ENCODE results near the gene GNAI1.

Gene GNAI1

DNA sequence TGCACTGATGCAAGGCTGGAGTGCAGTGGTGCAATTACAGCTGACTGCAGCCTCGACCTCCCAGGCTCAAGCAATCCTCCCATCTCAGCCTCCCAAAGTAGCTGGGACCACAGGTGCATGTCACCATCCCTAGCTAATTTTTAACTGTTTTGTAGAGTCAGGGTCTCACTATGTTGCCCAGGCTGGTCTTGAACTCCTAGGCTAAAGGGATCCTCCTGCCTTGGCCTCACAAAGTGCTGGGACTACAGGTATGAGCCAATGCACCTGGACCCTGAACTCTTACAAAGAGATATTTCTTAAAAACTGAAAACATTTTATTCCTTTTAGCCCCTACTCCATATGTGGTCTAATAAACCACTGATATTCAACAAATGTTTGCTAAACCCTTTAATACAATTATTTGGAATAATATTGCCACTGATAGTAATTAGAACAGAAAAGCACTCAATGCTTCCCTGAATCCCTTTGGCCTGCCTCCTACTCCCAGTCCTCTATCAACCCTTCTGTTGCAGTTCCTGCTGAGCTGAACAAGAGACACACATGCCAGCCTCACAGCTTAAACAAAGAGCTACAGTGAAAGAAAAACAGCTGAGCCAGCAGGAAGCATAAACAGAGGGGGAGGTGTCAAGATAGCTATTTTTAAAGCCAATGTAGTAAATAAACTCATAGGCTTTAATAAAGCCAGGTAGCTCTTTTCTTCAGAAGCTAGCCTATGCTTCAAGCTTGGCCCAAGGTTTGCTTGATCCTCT lies 7.0 kb upstream of the GNAI1 start:
- Histone ChIP-seq H3K27me3 (ENCODE audit: insufficient read depth, low read length, poor library complexity) (no peaks in the 10 kb centered on the region), H3K9me3 (ENCODE audit: insufficient read depth, low read length, severe bottlenecking) (no peaks in the 10 kb centered on the region), H3K27ac (ENCODE audit: low read length) (peak overlapping the region; percentile 20; the same call in 1 of the 2 replicates), H3K4me3 (ENCODE audit: low read depth in 1 of 2, low read length in 2 of 2) (no peak overlapping the region), H3K9ac (ENCODE audit: low read depth, low read length) (no peak overlapping the region), H3K79me2 (ENCODE audit: insufficient read depth, low read length) (no peaks in the 10 kb centered on the region), H2AFZ (ENCODE audit: low read depth, low read length) (no peak overlapping the region), H4K20me1 (ENCODE audit: insufficient read depth, low read length) (no peaks in the 10 kb centered on the region), H3K4me2 (ENCODE audit: insufficient read depth, low read length) (no peak overlapping the region), H3K4me1 (ENCODE audit: insufficient read depth, low read length) (peaks cover 11% of the 10 kb centered on the region; the same call in 1 of the 2 replicates), H3K36me3 (ENCODE audit: insufficient read depth, low read length) (no peaks in the 10 kb centered on the region)
- no peak for ATAC-seq (ENCODE audit: insufficient read depth, low read depth)
- no peak for TF ChIP-seq EZH2 (IDR thresholded peaks at IDR 0.05; ENCODE audit: borderline replicate concordance, low read depth, low read length, severe bottlenecking)
- TF ChIP-seq, protein P1, sequence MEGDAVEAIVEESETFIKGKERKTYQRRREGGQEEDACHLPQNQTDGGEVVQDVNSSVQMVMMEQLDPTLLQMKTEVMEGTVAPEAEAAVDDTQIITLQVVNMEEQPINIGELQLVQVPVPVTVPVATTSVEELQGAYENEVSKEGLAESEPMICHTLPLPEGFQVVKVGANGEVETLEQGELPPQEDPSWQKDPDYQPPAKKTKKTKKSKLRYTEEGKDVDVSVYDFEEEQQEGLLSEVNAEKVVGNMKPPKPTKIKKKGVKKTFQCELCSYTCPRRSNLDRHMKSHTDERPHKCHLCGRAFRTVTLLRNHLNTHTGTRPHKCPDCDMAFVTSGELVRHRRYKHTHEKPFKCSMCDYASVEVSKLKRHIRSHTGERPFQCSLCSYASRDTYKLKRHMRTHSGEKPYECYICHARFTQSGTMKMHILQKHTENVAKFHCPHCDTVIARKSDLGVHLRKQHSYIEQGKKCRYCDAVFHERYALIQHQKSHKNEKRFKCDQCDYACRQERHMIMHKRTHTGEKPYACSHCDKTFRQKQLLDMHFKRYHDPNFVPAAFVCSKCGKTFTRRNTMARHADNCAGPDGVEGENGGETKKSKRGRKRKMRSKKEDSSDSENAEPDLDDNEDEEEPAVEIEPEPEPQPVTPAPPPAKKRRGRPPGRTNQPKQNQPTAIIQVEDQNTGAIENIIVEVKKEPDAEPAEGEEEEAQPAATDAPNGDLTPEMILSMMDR (IDR thresholded peaks at IDR 0.05; ENCODE audit: borderline replicate concordance, extremely low read depth, low read length, poor library complexity, severe bottlenecking), result no peak
- no peak for DNase-seq

DNA sequence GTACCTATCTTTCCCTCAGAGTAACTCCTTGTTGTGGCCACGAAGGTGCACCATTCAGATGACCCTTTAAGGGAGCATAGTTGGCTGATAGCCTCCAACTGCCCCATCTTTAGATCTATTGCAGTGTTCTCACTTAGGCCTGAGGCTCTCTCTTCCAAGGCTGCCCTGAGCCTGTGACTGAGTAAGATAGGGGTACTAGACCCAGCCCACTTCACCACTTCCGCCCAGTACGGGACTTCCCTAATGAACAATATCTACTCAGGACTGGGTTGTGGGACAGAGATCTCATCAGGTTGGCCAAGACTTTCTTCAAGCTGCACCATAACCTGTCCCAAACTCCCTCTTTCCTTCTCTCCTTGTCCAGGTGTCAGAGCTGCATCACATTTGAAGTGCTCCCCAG lies 5.7 kb upstream of the GNAI1 start:
- Histone ChIP-seq H3K9me3 (ENCODE audit: insufficient read depth, low read length, severe bottlenecking) (peaks cover 2% of the 10 kb centered on the region), H3K79me2 (ENCODE audit: insufficient read depth, low read length) (no peaks in the 10 kb centered on the region), H3K36me3 (ENCODE audit: insufficient read depth, low read length) (no peaks in the 10 kb centered on the region), H3K4me3 (ENCODE audit: low read depth in 1 of 2, low read length in 2 of 2) (no peak overlapping the region), H3K27ac (ENCODE audit: low read length) (no peak overlapping the region), H2AFZ (ENCODE audit: low read depth, low read length) (no peak overlapping the region), H3K27me3 (ENCODE audit: insufficient read depth, low read length, poor library complexity) (no peaks in the 10 kb centered on the region), H3K9ac (ENCODE audit: low read depth, low read length) (no peak overlapping the region), H3K4me1 (ENCODE audit: insufficient read depth, low read length) (peaks cover 11% of the 10 kb centered on the region; the same call in 1 of the 2 replicates), H4K20me1 (ENCODE audit: insufficient read depth, low read length) (no peaks in the 10 kb centered on the region), H3K4me2 (ENCODE audit: insufficient read depth, low read length) (no peak overlapping the region)
- no peak for TF ChIP-seq EZH2 (IDR thresholded peaks at IDR 0.05; ENCODE audit: borderline replicate concordance, low read depth, low read length, severe bottlenecking)
- TF ChIP-seq, protein P1 (IDR thresholded peaks at IDR 0.05; ENCODE audit: borderline replicate concordance, extremely low read depth, low read length, poor library complexity, severe bottlenecking), result no peak
- DNase-seq (no peak), ATAC-seq (ENCODE audit: insufficient read depth, low read depth) (no peak)

GRCh38 chr7:80129785-80130184 lies 4.8 kb upstream of the GNAI1 start:
- no peak for DNase-seq
- H3K27ac ChIP-seq (ENCODE audit: low read length), result no peak overlapping the region
- no peak for ATAC-seq (ENCODE audit: insufficient read depth, low read depth)
- H3K4me2 ChIP-seq (ENCODE audit: insufficient read depth, low read length), result no peak overlapping the region
- TF ChIP-seq, protein P1 (IDR thresholded peaks at IDR 0.05; ENCODE audit: borderline replicate concordance, extremely low read depth, low read length, poor library complexity, severe bottlenecking), result no peak
- no peak for TF ChIP-seq EZH2 (IDR thresholded peaks at IDR 0.05; ENCODE audit: borderline replicate concordance, low read depth, low read length, severe bottlenecking)
- no peaks in the 10 kb centered on the region for H4K20me1 ChIP-seq (ENCODE audit: insufficient read depth, low read length)
- no peak overlapping the region; the same call in 1 of the 2 replicates for H2AFZ ChIP-seq (ENCODE audit: low read depth, low read length)
- no peaks in the 10 kb centered on the region for H3K79me2 ChIP-seq (ENCODE audit: insufficient read depth, low read length)
- H3K36me3 ChIP-seq (ENCODE audit: insufficient read depth, low read length), result no peaks in the 10 kb centered on the region
- H3K9me3 ChIP-seq (ENCODE audit: insufficient read depth, low read length, severe bottlenecking), result peaks cover 4% of the 10 kb centered on the region
- H3K9ac ChIP-seq (ENCODE audit: low read depth, low read length), result no peak overlapping the region
- no peaks in the 10 kb centered on the region for H3K27me3 ChIP-seq (ENCODE audit: insufficient read depth, low read length, poor library complexity)
- H3K4me1 ChIP-seq (ENCODE audit: insufficient read depth, low read length), result peaks cover 9% of the 10 kb centered on the region; the same call in 1 of the 2 replicates
- no peak overlapping the region for H3K4me3 ChIP-seq (ENCODE audit: low read depth in 1 of 2, low read length in 2 of 2)
